Measurements from ENCODE around the gene ZNF253. TPM values are rescaled to one million over a fixed set of nuclear protein-coding genes. Genes with fewer than 3 reads are reported as not detected.
A peak's percentile ranks its signal among the peaks of the same experiment; 100 is the strongest.
"Not testable (repeated sequence)": the region's sequence is repeated elsewhere in the genome, so short reads cannot be mapped to it uniquely, and the experiment has no call there.

Gene ZNF253
- total RNA-seq, 2 experiments from 2014 or later = 29.9 to 39.1 TPM

DNA sequence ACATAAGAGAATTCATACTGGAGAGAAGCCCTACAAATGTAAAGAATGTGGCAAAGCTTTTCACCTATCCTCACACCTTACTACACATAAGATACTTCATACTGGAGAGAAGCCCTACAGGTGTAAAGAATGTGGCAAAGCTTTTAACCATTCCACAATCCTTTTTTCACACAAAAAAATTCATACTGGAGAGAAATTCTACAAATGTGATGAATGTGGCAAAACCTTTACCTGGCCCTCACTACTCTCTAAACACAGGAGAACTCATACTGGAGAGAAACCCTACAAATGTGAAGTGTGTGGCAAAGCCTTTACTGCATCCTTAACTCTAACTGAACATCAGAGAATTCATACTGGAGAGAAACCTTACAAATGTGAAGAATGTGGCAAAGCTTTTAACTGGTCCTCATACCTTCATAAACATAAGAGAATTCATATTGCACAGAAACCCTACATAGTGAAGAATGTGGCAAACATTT lies 30.1 kb upstream of the ZNF253 start:
- DNase-seq (ENCODE audit: low spot score) = no peak
- Histone ChIP-seq H3K9me3 (ENCODE audit: low read length) (peaks cover 54% of the 10 kb centered on the region), H3K9me2 (ENCODE audit: insufficient read depth, low read length) (no peaks in the 10 kb centered on the region), H3K36me3 (ENCODE audit: insufficient read depth, low read length) (no peaks in the 10 kb centered on the region), H3K27ac (ENCODE audit: low read depth, low read length, poor library complexity, severe bottlenecking) (no peak overlapping the region), H2AFZ (ENCODE audit: low read length) (no peak overlapping the region), H3K4me2 (ENCODE audit: low read length) (no peak overlapping the region), H3K79me2 (ENCODE audit: insufficient read depth, low read depth, low read length) (no peaks in the 10 kb centered on the region), H3K4me1 (ENCODE audit: insufficient read depth, low read length, poor library complexity, severe bottlenecking) (no peaks in the 10 kb centered on the region), H3K4me3 (ENCODE audit: low read depth, low read length, poor library complexity, severe bottlenecking) (no peak overlapping the region), H4K20me1 (ENCODE audit: insufficient read depth, low read length) (no peaks in the 10 kb centered on the region)
- no TSS peak for BruUV-seq (replicated peaks)
- ChIA-PET POLR2A (no interaction called here), CTCF (ENCODE audit: unreplicated experiment) (no interaction called here)
- TF ChIP-seq, protein P1, sequence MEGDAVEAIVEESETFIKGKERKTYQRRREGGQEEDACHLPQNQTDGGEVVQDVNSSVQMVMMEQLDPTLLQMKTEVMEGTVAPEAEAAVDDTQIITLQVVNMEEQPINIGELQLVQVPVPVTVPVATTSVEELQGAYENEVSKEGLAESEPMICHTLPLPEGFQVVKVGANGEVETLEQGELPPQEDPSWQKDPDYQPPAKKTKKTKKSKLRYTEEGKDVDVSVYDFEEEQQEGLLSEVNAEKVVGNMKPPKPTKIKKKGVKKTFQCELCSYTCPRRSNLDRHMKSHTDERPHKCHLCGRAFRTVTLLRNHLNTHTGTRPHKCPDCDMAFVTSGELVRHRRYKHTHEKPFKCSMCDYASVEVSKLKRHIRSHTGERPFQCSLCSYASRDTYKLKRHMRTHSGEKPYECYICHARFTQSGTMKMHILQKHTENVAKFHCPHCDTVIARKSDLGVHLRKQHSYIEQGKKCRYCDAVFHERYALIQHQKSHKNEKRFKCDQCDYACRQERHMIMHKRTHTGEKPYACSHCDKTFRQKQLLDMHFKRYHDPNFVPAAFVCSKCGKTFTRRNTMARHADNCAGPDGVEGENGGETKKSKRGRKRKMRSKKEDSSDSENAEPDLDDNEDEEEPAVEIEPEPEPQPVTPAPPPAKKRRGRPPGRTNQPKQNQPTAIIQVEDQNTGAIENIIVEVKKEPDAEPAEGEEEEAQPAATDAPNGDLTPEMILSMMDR (conservative IDR thresholded peaks at IDR 0.05; ENCODE audit: low read length) = no peak
- no peak for TF ChIP-seq EZH2phosphoT487 (IDR thresholded peaks at IDR 0.05; ENCODE audit: borderline replicate concordance, low read depth, low read length)
- intact Hi-C loops (cut with micrococcal nuclease; ENCODE audit: unreplicated experiment) = no loop called here

DNA sequence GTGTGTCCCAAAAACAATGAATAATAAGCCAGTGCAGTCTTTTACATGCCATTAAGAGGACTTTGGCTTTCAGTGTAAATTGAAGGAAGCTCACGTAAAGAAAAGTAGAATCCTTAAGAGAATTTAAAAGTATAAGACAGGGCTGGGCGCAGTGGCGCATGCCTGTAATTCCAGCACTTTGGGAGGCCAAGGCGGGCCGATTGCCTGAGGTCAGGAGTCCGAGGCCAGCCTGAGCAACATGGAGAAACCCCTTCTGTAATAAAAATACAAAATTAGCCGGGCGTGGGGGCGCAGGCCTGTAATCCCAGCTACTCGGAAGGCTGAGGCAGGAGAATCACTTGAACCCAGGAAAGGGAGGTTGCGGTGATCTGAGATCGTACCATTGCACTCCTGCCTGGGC lies 17.9 kb upstream of the ZNF253 start:
- no peaks in the 10 kb centered on the region for H4K20me1 ChIP-seq (ENCODE audit: insufficient read depth, low read length)
- no peak overlapping the region for H3K4me3 ChIP-seq (ENCODE audit: low read depth, low read length, poor library complexity, severe bottlenecking)
- no TSS peak for BruUV-seq (replicated peaks)
- no peaks in the 10 kb centered on the region for H3K79me2 ChIP-seq (ENCODE audit: insufficient read depth, low read depth, low read length)
- peaks cover 27% of the 10 kb centered on the region for H3K9me3 ChIP-seq (ENCODE audit: low read length)
- H2AFZ ChIP-seq (ENCODE audit: low read length) = no peak overlapping the region
- TF ChIP-seq, protein P1 (conservative IDR thresholded peaks at IDR 0.05; ENCODE audit: low read length) = no peak
- TF ChIP-seq EZH2phosphoT487 (IDR thresholded peaks at IDR 0.05; ENCODE audit: borderline replicate concordance, low read depth, low read length) = no peak
- CTCF ChIA-PET (ENCODE audit: unreplicated experiment) = no interaction called here
- no peak overlapping the region for H3K4me2 ChIP-seq (ENCODE audit: low read length)
- H3K9me2 ChIP-seq (ENCODE audit: insufficient read depth, low read length) = no peaks in the 10 kb centered on the region
- no peak overlapping the region for H3K27ac ChIP-seq (ENCODE audit: low read depth, low read length, poor library complexity, severe bottlenecking)
- intact Hi-C loops (cut with micrococcal nuclease; ENCODE audit: unreplicated experiment) = no loop called here
- no peak for DNase-seq (ENCODE audit: low spot score)
- H3K36me3 ChIP-seq (ENCODE audit: insufficient read depth, low read length) = no peaks in the 10 kb centered on the region
- peaks cover 4% of the 10 kb centered on the region for H3K4me1 ChIP-seq (ENCODE audit: insufficient read depth, low read length, poor library complexity, severe bottlenecking)
- POLR2A ChIA-PET = no interaction called here

DNA sequence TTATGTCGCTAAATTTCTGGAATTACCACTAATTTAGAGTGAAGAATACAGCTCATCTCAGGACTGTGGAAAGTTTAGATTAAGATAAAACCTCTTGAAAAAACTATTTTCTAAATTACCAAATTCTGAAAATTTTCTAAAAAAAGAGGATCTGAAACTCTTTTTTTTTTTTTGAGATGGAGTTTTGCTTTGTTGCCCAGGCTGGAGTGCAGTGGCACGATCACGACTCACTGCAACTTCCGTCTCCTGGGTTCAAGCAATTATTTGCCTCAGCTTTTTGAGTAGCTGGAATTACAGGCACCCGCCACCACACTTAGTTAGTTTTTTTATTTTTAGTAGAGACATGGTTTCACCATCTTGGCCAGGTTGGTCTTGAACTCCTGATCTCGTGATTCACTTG lies 16.6 kb upstream of the ZNF253 start:
- H3K27ac ChIP-seq (ENCODE audit: low read depth, low read length, poor library complexity, severe bottlenecking) = no peak overlapping the region
- no peaks in the 10 kb centered on the region for H3K36me3 ChIP-seq (ENCODE audit: insufficient read depth, low read length)
- no peak overlapping the region for H3K4me2 ChIP-seq (ENCODE audit: low read length)
- DNase-seq (ENCODE audit: low spot score) = peak; percentile 29
- TF ChIP-seq, protein P1 (conservative IDR thresholded peaks at IDR 0.05; ENCODE audit: low read length) = no peak
- no peak for TF ChIP-seq EZH2phosphoT487 (IDR thresholded peaks at IDR 0.05; ENCODE audit: borderline replicate concordance, low read depth, low read length)
- H3K9me2 ChIP-seq (ENCODE audit: insufficient read depth, low read length) = no peaks in the 10 kb centered on the region
- no peaks in the 10 kb centered on the region for H3K79me2 ChIP-seq (ENCODE audit: insufficient read depth, low read depth, low read length)
- POLR2A ChIA-PET = interaction anchor here (0.6 to 0.7 kb wide), 2 partner anchors 997 to 1243 kb away, joined by 5 to 8 read pairs; no protein-coding TSS in a partner anchor
- H4K20me1 ChIP-seq (ENCODE audit: insufficient read depth, low read length) = no peaks in the 10 kb centered on the region
- peaks cover 19% of the 10 kb centered on the region; the same call in 1 of the 2 replicates for H3K9me3 ChIP-seq (ENCODE audit: low read length)
- no TSS peak for BruUV-seq (replicated peaks)
- no peak overlapping the region for H2AFZ ChIP-seq (ENCODE audit: low read length)
- intact Hi-C loops (cut with micrococcal nuclease; ENCODE audit: unreplicated experiment) = no loop called here
- H3K4me1 ChIP-seq (ENCODE audit: insufficient read depth, low read length, poor library complexity, severe bottlenecking) = peaks cover 4% of the 10 kb centered on the region
- H3K4me3 ChIP-seq (ENCODE audit: low read depth, low read length, poor library complexity, severe bottlenecking) = no peak overlapping the region
- CTCF ChIA-PET (ENCODE audit: unreplicated experiment) = no interaction called here

DNA sequence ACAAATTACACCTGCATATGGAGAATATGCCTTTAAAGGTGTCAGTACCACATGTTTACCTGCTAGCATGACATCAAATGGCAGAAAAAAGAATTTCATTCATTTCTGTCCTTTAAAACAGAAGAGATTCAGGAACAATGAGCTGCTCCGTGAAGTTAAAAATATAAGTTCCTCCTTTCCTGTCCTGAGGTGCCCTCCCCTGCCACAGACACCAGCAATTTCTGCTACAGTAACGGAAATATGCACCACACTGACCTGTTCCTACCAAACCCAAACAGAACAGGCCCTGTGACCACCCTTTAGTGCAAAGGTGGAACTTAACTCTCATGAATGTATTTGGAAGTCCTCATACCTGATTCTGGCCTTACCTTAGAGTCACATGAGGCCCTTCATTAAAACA lies 13.9 kb upstream of the ZNF253 start:
- H3K79me2 ChIP-seq (ENCODE audit: insufficient read depth, low read depth, low read length); BruUV-seq (replicated peaks); H3K4me1 ChIP-seq (ENCODE audit: insufficient read depth, low read length, poor library complexity, severe bottlenecking); H2AFZ ChIP-seq (ENCODE audit: low read length); DNase-seq (ENCODE audit: low spot score); H3K36me3 ChIP-seq (ENCODE audit: insufficient read depth, low read length); H3K27ac ChIP-seq (ENCODE audit: low read depth, low read length, poor library complexity, severe bottlenecking); H3K4me2 ChIP-seq (ENCODE audit: low read length); H3K4me3 ChIP-seq (ENCODE audit: low read depth, low read length, poor library complexity, severe bottlenecking); H3K9me2 ChIP-seq (ENCODE audit: insufficient read depth, low read length); H4K20me1 ChIP-seq (ENCODE audit: insufficient read depth, low read length); CTCF ChIA-PET (ENCODE audit: unreplicated experiment); intact Hi-C loops (cut with micrococcal nuclease; ENCODE audit: unreplicated experiment): not testable (repeated sequence)
- POLR2A ChIA-PET = interaction anchor here (0.6 kb wide), 1 partner anchor 50 kb away, joined by 3 read pairs; no protein-coding TSS in a partner anchor
- peaks cover 18% of the 10 kb centered on the region; the same call in 1 of the 2 replicates for H3K9me3 ChIP-seq (ENCODE audit: low read length)
